ENCODE measurements around the gene PDE10A. TPM values are rescaled to one million over a fixed set of nuclear protein-coding genes. Genes with fewer than 3 reads are reported as not detected.

Gene PDE10A
- total RNA-seq, 1 donor from 2014 or later = 17.3 TPM

GRCh38 chr6:165684333-165684732, 21.3 kb upstream of the PDE10A start:
- Histone ChIP-seq H4K20me1 (ENCODE audit: low read depth) (no peaks in the 10 kb centered on the region), H3K9me3 (ENCODE audit: low read depth) (no peaks in the 10 kb centered on the region), H3K79me2 (ENCODE audit: low read depth) (no peaks in the 10 kb centered on the region), H3K4me2 (no peak overlapping the region), H3F3A (ENCODE audit: low read depth) (no peaks in the 10 kb centered on the region), H3K9ac (no peak overlapping the region), H3K27ac (no peak overlapping the region), H3K27me3 (no peaks in the 10 kb centered on the region), H2AFZ (replicated peaks) (no peak overlapping the region), H3K4me1 (no peaks in the 10 kb centered on the region), H3K36me3 (no peaks in the 10 kb centered on the region), H3K4me3 (no peak overlapping the region)
- Mint-ChIP-seq H3K4me1 (peaks cover 13% of the 10 kb centered on the region), H3K27me3 (ENCODE audit: insufficient read depth, low read depth) (peaks cover 3% of the 10 kb centered on the region), H3K4me3 (no peak overlapping the region), H3K36me3 (no peaks in the 10 kb centered on the region), H3K9me3 (no peaks in the 10 kb centered on the region), H3K27ac (no peak overlapping the region)
- TF ChIP-seq EZH2phosphoT487 (IDR thresholded peaks at IDR 0.05) (no peak), EZH2 (IDR thresholded peaks at IDR 0.05) (no peak), CTCF (IDR thresholded peaks at IDR 0.05) (no peak)
- no peak for DNase-seq (ENCODE audit: low spot score)

- H3K4me3 ChIP-seq = no peak overlapping the region
- Mint-ChIP-seq H3K9me3 (no peaks in the 10 kb centered on the region), H3K27me3 (ENCODE audit: insufficient read depth, low read depth) (peaks cover 7% of the 10 kb centered on the region), H3K4me3 (no peak overlapping the region), H3K27ac (no peak overlapping the region), H3K4me1 (peaks cover 20% of the 10 kb centered on the region), H3K36me3 (no peaks in the 10 kb centered on the region)
- no peaks in the 10 kb centered on the region for H3K79me2 ChIP-seq (ENCODE audit: low read depth)
- H3K9ac ChIP-seq = no peak overlapping the region
- no peaks in the 10 kb centered on the region for H3K9me3 ChIP-seq (ENCODE audit: low read depth)
- no peak overlapping the region for H3K4me2 ChIP-seq
- no peaks in the 10 kb centered on the region for H4K20me1 ChIP-seq (ENCODE audit: low read depth)
- TF ChIP-seq CTCF (IDR thresholded peaks at IDR 0.05) (no peak), EZH2phosphoT487 (IDR thresholded peaks at IDR 0.05) (no peak), EZH2 (IDR thresholded peaks at IDR 0.05) (no peak)
- no peak for DNase-seq (ENCODE audit: low spot score)
- H3K27me3 ChIP-seq = no peaks in the 10 kb centered on the region
- no peak overlapping the region for H2AFZ ChIP-seq (replicated peaks)
- no peak overlapping the region for H3K27ac ChIP-seq
- no peaks in the 10 kb centered on the region for H3K36me3 ChIP-seq
- H3F3A ChIP-seq (ENCODE audit: low read depth) = no peaks in the 10 kb centered on the region
- no peaks in the 10 kb centered on the region for H3K4me1 ChIP-seq
Measured at GRCh38 chr6:165680975-165681374, 17.9 kb upstream of the PDE10A start.

GRCh38 chr6:165679326-165679725, 16.3 kb upstream of the PDE10A start:
- Histone ChIP-seq H3K27me3 (no peaks in the 10 kb centered on the region), H3K9me3 (ENCODE audit: low read depth) (no peaks in the 10 kb centered on the region), H3K79me2 (ENCODE audit: low read depth) (no peaks in the 10 kb centered on the region), H2AFZ (replicated peaks) (no peak overlapping the region), H4K20me1 (ENCODE audit: low read depth) (no peaks in the 10 kb centered on the region), H3K4me1 (peaks cover 7% of the 10 kb centered on the region), H3K4me2 (no peak overlapping the region), H3K4me3 (no peak overlapping the region), H3K36me3 (no peaks in the 10 kb centered on the region), H3F3A (ENCODE audit: low read depth) (no peaks in the 10 kb centered on the region), H3K9ac (no peak overlapping the region), H3K27ac (no peak overlapping the region)
- Mint-ChIP-seq H3K27me3 (ENCODE audit: insufficient read depth, low read depth) (peaks cover 7% of the 10 kb centered on the region), H3K27ac (no peak overlapping the region), H3K36me3 (no peaks in the 10 kb centered on the region), H3K4me3 (no peak overlapping the region), H3K4me1 (peaks cover 20% of the 10 kb centered on the region), H3K9me3 (no peaks in the 10 kb centered on the region)
- TF ChIP-seq CTCF (IDR thresholded peaks at IDR 0.05) (no peak), EZH2phosphoT487 (IDR thresholded peaks at IDR 0.05) (no peak), EZH2 (IDR thresholded peaks at IDR 0.05) (no peak)
- DNase-seq (ENCODE audit: low spot score) = no peak

All from neural progenitor cell (in vitro differentiated cells).